Amniotic epithelial cell (primary cell): ENCODE measurements around the gene VAMP1.
"Not testable (repeated sequence)": the region's sequence is repeated elsewhere in the genome, so short reads cannot be mapped to it uniquely, and the experiment has no call there.

Experiments
- DNase-seq: peaks from one replicate; pipeline ENCODE4 v3.0.0-alpha.2; 2010; ENCODE audit warnings: low read depth

The VAMP1 gene

GRCh38 chr12:6469609-6470374 lies 685 bp downstream of the VAMP1 start:
- DNase-seq: no peak

GRCh38 chr12:6469092-6469491 lies 1.4 kb downstream of the VAMP1 start:
- no peak for DNase-seq

GRCh38 chr12:6468283-6468575 lies 2.2 kb downstream of the VAMP1 start:
- DNase-seq: no peak

GRCh38 chr12:6467571-6468282 lies 2.8 kb downstream of the VAMP1 start:
- not testable (repeated sequence) for DNase-seq

- not testable (repeated sequence) for DNase-seq
Measured at GRCh38 chr12:6466751-6467150, 3.7 kb downstream of the VAMP1 start.

GRCh38 chr12:6466184-6466573 lies 4.3 kb downstream of the VAMP1 start:
- DNase-seq: no peak

GRCh38 chr12:6465467-6466183 lies 4.9 kb downstream of the VAMP1 start:
- DNase-seq: peak; percentile 73

- no peak for DNase-seq
Measured at GRCh38 chr12:6464531-6464930, 5.9 kb downstream of the VAMP1 start.

GRCh38 chr12:6463858-6464257 lies 6.6 kb downstream of the VAMP1 start:
- no peak for DNase-seq

GRCh38 chr12:6463216-6463615 lies 7.3 kb downstream of the VAMP1 start:
- no peak for DNase-seq

- no peak for DNase-seq
Measured at GRCh38 chr12:6462234-6462995, 8.1 kb downstream of the VAMP1 start.

GRCh38 chr12:6461401-6462233 lies 8.9 kb downstream of the VAMP1 start:
- DNase-seq: no peak

- DNase-seq: no peak
Measured at GRCh38 chr12:6460751-6461371, 9.6 kb downstream of the VAMP1 start.

- no peak for DNase-seq
Measured at GRCh38 chr12:6459004-6459337, 11.5 kb downstream of the VAMP1 start.

- DNase-seq: no peak
Measured at GRCh38 chr12:6458281-6459003, 12.0 kb downstream of the VAMP1 start.

GRCh38 chr12:6457220-6457945 lies 13.1 kb downstream of the VAMP1 start:
- DNase-seq: no peak

GRCh38 chr12:6452944-6453630 lies 17.4 kb downstream of the VAMP1 start:
- DNase-seq: no peak

GRCh38 chr12:6452245-6452943 lies 18.1 kb downstream of the VAMP1 start:
- no peak for DNase-seq
